Brain microvascular endothelial cell (primary cell): ENCODE measurements around the gene CARD18.
"Not testable (repeated sequence)": the region's sequence is repeated elsewhere in the genome, so short reads cannot be mapped to it uniquely, and the experiment has no call there.

Experiments used
- DNase-seq: peaks from one replicate; pipeline ENCODE4 v3.0.0-alpha.2; 2020
- H3K27ac ChIP-seq: fragments of 250-450 bp; sonication (Bioruptor Pico); 2 replicates; pipeline ENCODE4 v1.5.1; 2020; ENCODE audit warnings: mild to moderate bottlenecking, moderate library complexity
- H3K27me3 ChIP-seq: fragments of 250-450 bp; sonication (Bioruptor Pico); replicated peaks from 2 replicates; pipeline ENCODE4 v1.5.1; 2020; ENCODE audit warnings: mild to moderate bottlenecking
- H3K36me3 ChIP-seq: fragments of 250-450 bp; sonication (Bioruptor Pico); replicated peaks from 2 replicates; pipeline ENCODE4 v1.5.1; 2020; ENCODE audit warnings: mild to moderate bottlenecking
- H3K4me3 ChIP-seq: 2 replicates; pipeline ENCODE4 v1.5.1; 2011; ENCODE audit warnings: low read depth, mild to moderate bottlenecking, control low read depth, low read length, moderate library complexity
- in situ Hi-C: cut with HindIII; loops from 2 replicates; pipeline ENCODE4 v1.10.0; 2017; ENCODE audit warnings: low sequenced_read_pairs, low pct_ligation_motif_present
- TF ChIP-seq, protein P1 (sequence below): IDR thresholded peaks from 2 replicates; pipeline ENCODE4 v1.5.1; 2011; ENCODE audit warnings: low read depth, mild to moderate bottlenecking, moderate library complexity, low read length, control low read depth, inconsistent platforms; ENCODE audit errors: missing control alignments

CARD18 gene

DNA sequence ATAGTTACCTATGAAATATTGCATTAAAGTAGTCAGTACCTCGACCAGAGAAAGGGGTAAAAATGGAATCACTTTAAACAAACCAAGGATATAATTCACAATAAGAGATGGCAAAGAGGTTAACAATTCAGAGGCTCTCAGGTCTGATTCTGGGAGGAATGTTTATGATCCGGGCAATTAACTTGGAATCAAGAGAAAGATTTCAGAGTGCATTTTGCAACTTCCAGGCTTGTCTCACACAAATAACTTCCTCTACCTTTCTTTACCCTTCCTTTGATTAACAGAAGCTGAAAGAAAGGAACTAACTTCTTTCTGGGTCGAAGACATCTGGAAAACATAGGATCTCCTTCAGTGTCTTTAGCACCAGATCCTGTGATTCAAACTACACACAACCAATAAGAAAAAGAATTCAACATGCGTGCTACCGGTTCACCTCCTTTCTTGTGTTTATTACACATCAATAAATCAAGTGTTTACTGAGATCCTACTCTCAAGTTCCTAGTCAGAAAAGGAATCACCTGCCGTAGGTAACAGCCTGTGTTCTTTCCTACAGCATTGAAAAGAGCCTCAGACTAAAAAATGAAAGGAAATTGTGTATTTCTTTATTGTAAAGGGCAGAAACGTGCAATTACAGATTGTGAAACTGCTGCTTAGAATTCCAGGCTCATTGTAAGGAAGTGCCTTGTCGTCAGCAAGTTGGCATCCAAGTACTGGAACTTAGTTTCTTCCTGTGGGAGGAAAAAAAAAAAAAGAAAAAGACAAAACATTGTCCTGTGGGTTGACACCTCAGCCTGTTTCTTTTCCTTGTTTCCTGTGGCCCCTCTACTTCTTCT lies 29.5 kb downstream of the CARD18 start:
- Histone ChIP-seq H3K27me3 (no peaks in the 10 kb centered on the region), H3K27ac (no peak overlapping the region), H3K4me3 (no peak overlapping the region), H3K36me3 (no peaks in the 10 kb centered on the region)
- no peak for DNase-seq
- in situ Hi-C loops, result no loop called here
- TF ChIP-seq, protein P1, sequence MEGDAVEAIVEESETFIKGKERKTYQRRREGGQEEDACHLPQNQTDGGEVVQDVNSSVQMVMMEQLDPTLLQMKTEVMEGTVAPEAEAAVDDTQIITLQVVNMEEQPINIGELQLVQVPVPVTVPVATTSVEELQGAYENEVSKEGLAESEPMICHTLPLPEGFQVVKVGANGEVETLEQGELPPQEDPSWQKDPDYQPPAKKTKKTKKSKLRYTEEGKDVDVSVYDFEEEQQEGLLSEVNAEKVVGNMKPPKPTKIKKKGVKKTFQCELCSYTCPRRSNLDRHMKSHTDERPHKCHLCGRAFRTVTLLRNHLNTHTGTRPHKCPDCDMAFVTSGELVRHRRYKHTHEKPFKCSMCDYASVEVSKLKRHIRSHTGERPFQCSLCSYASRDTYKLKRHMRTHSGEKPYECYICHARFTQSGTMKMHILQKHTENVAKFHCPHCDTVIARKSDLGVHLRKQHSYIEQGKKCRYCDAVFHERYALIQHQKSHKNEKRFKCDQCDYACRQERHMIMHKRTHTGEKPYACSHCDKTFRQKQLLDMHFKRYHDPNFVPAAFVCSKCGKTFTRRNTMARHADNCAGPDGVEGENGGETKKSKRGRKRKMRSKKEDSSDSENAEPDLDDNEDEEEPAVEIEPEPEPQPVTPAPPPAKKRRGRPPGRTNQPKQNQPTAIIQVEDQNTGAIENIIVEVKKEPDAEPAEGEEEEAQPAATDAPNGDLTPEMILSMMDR, result no peak

DNA sequence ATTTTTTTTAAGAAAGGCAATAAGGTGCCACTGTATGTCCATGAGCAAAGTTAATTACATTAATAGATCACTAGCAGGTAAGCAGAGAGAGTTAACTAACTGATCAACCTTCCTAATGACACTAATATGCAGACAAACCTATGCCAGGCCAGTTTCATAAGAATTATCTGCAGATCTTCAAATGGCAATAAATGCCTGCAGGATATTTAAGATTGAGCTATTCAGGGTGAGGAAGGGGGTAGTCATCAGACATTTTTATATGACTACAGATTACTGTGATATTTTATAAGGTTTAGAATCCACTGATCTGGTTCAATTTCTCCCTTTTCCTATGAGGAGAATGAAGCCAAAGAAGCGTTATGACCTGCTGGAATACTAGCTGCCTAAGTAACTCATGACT lies 30.2 kb downstream of the CARD18 start:
- DNase-seq, result no peak
- H3K27me3 ChIP-seq, result no peaks in the 10 kb centered on the region
- TF ChIP-seq, protein P1, result no peak
- no peaks in the 10 kb centered on the region for H3K36me3 ChIP-seq
- no peak overlapping the region for H3K4me3 ChIP-seq
- H3K27ac ChIP-seq, result no peak overlapping the region
- in situ Hi-C loops, result no loop called here

DNA sequence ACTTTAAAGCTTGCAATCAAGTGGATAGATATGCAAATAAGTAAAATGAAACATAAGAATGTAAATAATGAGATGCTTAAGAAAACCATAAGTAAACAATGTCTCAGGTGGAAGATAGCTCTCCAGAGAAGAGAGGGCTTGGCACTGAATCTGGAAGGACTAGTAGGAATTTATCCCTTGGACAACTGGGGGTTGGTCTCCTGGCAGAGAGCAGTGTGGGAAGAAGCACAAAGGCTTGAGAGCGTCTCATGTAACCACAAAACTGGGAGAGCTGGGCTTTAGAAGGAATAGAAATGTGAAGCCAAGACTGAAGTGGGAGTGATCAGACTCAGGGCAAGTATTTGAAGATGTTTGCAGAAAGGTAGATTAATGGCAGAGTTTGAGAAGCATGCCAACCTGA lies 31.3 kb downstream of the CARD18 start:
- TF ChIP-seq, protein P1, result no peak
- in situ Hi-C loops, result no loop called here

DNA sequence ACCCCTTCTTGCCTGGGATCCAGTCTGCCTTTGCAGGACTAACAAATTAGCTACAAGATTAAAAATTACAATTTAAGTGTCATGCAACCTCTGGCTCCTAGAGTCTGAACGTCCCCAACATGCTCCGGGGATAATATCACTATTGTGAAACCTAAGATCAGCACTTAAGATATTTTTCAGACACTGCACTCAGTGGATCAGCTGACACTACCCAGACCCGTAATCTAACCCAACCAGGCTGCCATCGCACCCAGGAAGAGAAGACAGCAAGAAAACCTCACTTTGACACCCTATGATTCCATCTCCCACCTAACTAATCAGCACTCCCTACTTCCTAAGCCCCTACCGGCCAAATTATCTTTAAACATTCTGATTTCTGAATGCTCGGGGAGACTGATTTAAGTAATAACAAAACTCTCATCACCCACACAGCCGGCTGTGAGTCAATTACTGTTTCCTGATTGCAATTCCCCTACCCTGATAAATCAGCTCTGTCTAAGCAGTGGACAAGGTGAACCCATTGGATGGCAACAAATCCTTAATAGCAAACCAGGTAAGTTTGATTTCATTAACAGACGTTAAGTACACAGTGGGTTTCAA lies 32.2 kb downstream of the CARD18 start:
- in situ Hi-C loops, H3K27ac ChIP-seq, H3K36me3 ChIP-seq, H3K27me3 ChIP-seq, DNase-seq, H3K4me3 ChIP-seq: not testable (repeated sequence)

More for the DNA sequence above, 31.3 kb downstream of the CARD18 start:
- Histone ChIP-seq H3K4me3 (no peak overlapping the region), H3K27ac (no peak overlapping the region), H3K36me3 (no peaks in the 10 kb centered on the region), H3K27me3 (no peaks in the 10 kb centered on the region)
- no peak for DNase-seq

DNA sequence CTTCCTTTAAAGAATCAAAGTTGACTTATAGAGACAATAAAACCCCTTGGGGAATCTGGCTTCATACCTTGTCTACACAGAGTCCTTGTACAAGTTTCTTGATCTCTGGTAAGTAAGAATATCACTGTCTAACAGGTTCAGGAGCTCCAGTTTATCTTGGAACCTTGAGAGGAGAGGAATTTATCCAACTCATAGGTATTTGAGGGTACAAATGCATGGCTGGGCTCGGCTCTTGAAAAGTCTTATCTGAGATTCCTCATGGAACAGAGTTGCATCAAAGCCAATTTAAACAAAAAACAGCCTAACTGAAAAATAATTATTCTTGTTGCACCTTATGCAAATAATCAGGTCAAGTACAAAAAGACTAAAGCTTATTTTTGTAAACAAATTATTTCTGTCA lies 33.4 kb downstream of the CARD18 start:
- in situ Hi-C loops, result no loop called here
- H3K27me3 ChIP-seq, result no peaks in the 10 kb centered on the region
- no peak overlapping the region for H3K27ac ChIP-seq
- no peak for DNase-seq
- H3K4me3 ChIP-seq, result no peak overlapping the region
- H3K36me3 ChIP-seq, result no peaks in the 10 kb centered on the region
- TF ChIP-seq, protein P1, result no peak

DNA sequence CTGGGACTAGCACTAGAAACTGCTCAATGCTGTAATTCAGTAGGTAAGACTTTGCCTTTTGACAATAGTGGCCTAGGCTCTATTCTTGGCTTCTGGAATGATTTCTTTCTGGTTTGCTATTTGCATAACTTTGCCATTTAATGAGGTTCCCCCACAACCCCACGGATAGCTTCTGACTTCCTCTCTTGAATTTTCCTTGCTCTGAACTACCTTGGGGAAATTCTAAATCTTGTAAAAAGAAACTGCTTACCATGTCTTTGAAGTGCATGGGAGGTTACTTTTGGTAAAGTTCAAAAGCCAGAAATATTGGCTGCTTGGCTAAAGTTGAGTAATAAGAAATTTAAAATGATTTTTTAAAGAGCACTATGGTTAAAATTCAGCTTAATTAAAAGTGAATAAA lies 35.3 kb downstream of the CARD18 start:
- TF ChIP-seq, protein P1, result no peak
- H3K27me3 ChIP-seq, result no peaks in the 10 kb centered on the region

More for the DNA sequence above, 35.3 kb downstream of the CARD18 start:
- DNase-seq, result no peak
- Histone ChIP-seq H3K27ac (no peak overlapping the region), H3K4me3 (no peak overlapping the region), H3K36me3 (no peaks in the 10 kb centered on the region)
- in situ Hi-C loops, result no loop called here
